HG02840 (cell line): ENCODE measurements around the gene SHB.

ENCODE experiments used
- ATAC-seq: cut with Tn5 transposase; IDR thresholded peaks from one replicate; pipeline ENCODE4 v1.9.1; 2021; ENCODE audit warnings: mild to moderate bottlenecking, moderate library complexity, moderate number of reproducible peaks; ENCODE audit not compliant: unreplicated experiment, low FRiP score

SHB gene

DNA sequence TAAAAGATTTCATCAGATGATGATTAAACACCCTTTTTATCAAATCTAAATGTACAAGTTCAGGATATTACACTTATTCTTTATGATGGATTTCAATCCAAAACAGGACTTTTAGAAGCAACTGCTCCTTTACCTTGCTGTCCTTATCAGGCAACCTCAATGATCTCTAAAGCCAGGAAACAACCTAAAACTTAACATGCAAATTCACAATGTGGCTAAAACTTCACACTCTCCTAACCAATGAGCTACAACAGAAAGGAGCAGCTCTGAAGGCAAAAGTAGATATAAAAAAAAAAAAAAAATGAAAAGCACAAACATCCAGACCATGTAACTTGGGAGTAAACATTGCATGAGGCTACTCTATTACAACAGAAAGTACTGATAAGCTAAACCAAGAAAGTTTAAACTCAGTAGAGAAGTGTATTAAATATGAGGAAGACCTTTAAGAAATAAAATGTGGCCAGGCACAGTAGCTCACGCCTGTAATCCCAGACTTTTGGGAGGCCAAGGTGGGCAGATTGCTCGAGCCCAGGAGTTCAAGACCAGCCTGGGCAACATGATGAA lies 188.0 kb downstream of the SHB start:
- ATAC-seq, result no peak

DNA sequence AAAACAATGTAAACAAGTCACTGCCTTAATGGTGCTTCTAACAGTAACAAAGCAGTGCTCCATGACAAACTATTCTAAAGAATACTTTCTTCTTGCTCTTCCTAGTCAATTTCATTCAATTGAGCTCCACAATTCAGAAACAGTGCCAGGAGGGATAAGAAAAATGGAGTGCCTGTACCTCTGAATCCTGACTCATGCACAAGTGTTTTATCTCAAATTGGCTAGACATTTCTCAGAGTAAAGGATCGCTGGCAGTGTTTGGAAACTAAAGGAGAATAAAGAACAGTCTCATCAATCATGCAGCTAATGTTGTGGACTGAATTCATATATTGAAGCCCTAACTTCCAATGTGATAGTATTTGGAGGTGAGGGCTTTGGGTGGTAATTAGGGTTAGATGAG lies 192.7 kb downstream of the SHB start:
- ATAC-seq, result no peak

DNA sequence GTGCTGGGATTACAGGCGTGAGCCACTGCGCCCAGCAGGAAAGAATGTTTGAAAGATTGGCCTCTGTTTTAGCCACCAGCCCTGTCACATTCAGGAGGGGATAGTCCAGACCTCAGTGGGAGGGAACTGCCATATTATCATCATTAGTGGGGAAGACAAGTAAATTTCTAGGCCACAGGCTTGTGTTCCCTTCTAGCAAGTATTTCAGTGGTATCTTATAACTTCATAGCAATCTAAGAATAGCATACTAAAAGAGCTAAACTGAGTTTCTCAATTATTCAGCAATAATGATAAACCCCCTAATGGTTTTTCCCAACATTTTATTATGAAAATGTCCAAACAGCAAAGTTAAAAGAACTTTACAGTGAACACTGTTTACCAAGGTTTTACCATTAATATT lies 195.1 kb downstream of the SHB start:
- no peak for ATAC-seq

DNA sequence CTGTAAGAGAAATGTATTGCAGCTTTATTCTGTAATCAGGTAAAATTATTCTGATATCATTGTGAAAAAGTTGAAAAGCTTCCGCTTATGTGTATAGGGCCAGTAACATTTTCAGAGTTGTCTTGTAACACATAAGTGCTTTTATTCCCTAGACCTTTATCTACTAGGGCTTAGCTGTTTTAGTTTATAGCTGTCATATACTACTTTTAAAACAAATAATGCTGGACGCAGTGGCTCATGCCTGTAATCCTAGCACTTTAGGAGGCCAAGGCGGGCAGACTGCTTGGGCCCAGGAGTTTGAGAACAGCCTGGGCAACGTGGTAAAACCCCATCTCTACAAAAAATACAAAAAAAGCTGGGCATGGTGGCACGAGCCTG lies 198.2 kb downstream of the SHB start:
- ATAC-seq, result no peak

DNA sequence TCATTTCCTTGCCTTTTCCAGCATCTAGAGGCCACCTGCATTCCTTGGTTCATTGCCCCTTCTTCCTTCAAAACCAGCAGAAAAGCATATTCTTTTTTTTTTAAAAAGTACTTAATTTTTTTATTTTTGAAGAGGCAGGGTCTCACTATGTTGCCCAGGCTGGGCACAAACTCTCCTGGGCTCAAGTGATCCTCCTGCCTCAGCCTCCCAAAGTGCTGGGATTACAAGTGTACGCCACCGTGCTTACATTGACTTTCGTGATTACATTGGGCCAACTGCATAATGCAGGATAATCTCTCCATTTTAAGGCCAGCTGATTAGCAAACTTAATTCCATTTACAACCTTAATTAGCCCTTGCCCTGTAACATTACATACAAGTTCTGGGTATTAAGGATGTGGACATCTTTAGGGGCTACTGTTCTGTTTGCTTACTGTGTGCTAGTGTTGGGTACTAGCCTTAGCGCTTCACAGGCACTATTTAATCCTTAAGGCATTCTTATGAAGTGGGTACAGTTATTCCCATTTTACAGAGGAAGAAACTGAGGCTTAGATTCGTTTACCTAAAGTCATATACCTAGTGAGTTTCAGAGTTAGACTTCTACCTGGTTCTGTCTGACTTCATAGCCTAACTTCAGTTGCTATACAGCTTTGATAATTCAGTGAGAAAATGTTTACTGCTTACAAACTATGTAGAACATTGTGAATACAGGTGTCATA lies 198.8 kb downstream of the SHB start:
- ATAC-seq, result no peak
